ENCODE results near the gene FLAD1. TPM values are rescaled to one million over a fixed set of nuclear protein-coding genes. Genes with fewer than 3 reads are reported as not detected.
"Not testable (repeated sequence)": the region's sequence is repeated elsewhere in the genome, so short reads cannot be mapped to it uniquely, and the experiment has no call there.

The FLAD1 gene
- total RNA-seq, 4 donors from 2014 or later: 29.7 to 50.3 (median 46.3) TPM

- Histone ChIP-seq H3K4me3 (peak overlapping the region; percentile 70 to 79 (median 75)), H3K27me3 (no peaks in the 10 kb centered on the region), H3K27ac (peak overlapping the region; percentile 94 to 100 (median 99)), H3K9me3 (no peaks in the 10 kb centered on the region), H3K36me3 (peaks cover 0 to 4% (median 0%) of the 10 kb centered on the region in 3 donors), H3K4me1 (peaks cover 0 to 37% (median 13%) of the 10 kb centered on the region in 4 donors)
- DNase-seq: peak; percentile 95 to 98 (median 95)
- peak; percentile 70 to 87 for TF ChIP-seq POLR2A (IDR thresholded peaks at IDR 0.05)
- TF ChIP-seq CTCF (IDR thresholded peaks at IDR 0.05): no peak
Measured at GRCh38 chr1:154974808-154975408, 8.2 kb upstream of the FLAD1 start.

DNA sequence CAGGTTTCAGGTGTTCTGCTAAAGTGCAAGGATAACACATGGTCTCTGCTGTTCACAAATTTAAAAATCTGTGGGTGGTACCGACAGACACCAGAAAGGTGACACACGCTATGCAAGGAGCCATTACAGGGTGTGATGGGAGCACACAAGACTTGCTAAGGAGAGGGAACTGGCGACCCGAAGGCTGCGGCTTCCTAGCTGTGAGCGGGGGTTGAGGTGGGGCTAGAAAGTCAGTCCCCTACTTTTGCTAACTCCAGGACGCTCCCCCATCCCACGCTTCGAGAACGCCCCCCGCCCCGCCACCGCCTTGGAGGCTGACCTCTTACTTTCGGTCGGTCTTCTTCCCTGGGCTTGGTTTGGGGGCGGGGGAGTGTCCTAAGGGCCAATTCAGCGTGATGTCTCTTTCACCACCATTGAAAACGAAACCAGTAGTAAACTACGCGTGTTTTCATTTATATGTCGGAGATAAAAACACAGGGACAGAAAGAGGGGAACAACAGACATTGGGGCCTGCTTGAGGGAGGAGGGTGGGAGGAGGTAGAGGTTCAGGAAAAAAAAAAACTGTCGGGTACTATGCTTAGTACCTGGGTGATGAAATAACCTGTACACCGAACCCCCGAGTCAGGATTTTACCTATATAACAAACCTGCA, 7.6 kb upstream of the FLAD1 start:
- no peaks in the 10 kb centered on the region for H3K27me3 ChIP-seq

GRCh38 chr1:154977762-154978161, 5.4 kb upstream of the FLAD1 start:
- peaks cover 0 to 17% (median 6%) of the 10 kb centered on the region in 4 donors for H3K4me1 ChIP-seq
- H3K27ac ChIP-seq, H3K9me3 ChIP-seq, H3K4me3 ChIP-seq, H3K36me3 ChIP-seq, DNase-seq, H3K27me3 ChIP-seq: not testable (repeated sequence)

More for the DNA sequence above, 7.6 kb upstream of the FLAD1 start:
- H3K27ac ChIP-seq: peak overlapping the region; percentile 94 to 100 (median 99)
- DNase-seq: peak; percentile 79 to 88 (median 79)
- H3K4me1 ChIP-seq: peaks cover 0 to 31% (median 13%) of the 10 kb centered on the region in 4 donors
- TF ChIP-seq POLR2A (IDR thresholded peaks at IDR 0.05) (peak in 1 of 2 donors; percentile 49), CTCF (IDR thresholded peaks at IDR 0.05) (no peak)
- peak overlapping the region; percentile 70 to 79 (median 75) for H3K4me3 ChIP-seq
- H3K36me3 ChIP-seq: peaks cover 0 to 4% (median 0%) of the 10 kb centered on the region in 3 donors
- no peaks in the 10 kb centered on the region for H3K9me3 ChIP-seq

GRCh38 chr1:154978360-154978759, 4.8 kb upstream of the FLAD1 start:
- TF ChIP-seq CTCF (IDR thresholded peaks at IDR 0.05) (no peak), POLR2A (IDR thresholded peaks at IDR 0.05) (no peak)
- H3K4me3 ChIP-seq: no peak overlapping the region
- no peak for DNase-seq
- H3K4me1 ChIP-seq: peaks cover 0 to 15% (median 4%) of the 10 kb centered on the region in 4 donors
- peaks cover 0 to 4% (median 0%) of the 10 kb centered on the region in 3 donors for H3K36me3 ChIP-seq
- H3K9me3 ChIP-seq: no peaks in the 10 kb centered on the region
- no peaks in the 10 kb centered on the region for H3K27me3 ChIP-seq
- no peak overlapping the region for H3K27ac ChIP-seq

GRCh38 chr1:154982341-154982740, 803 bp upstream of the FLAD1 start:
- peaks cover 0 to 19% (median 9%) of the 10 kb centered on the region in 4 donors for H3K4me1 ChIP-seq
- H3K27me3 ChIP-seq: no peaks in the 10 kb centered on the region
- H3K36me3 ChIP-seq: peaks cover 0 to 4% (median 0%) of the 10 kb centered on the region in 3 donors
- peak overlapping the region in 3 of 4 donors; percentile 58 to 84 (median 70) for H3K4me3 ChIP-seq
- no peak for DNase-seq
- no peak for TF ChIP-seq POLR2A (IDR thresholded peaks at IDR 0.05)
- TF ChIP-seq CTCF (IDR thresholded peaks at IDR 0.05): no peak
- peak overlapping the region in 2 of 4 donors; percentile 63 to 77 for H3K27ac ChIP-seq
- H3K9me3 ChIP-seq: no peaks in the 10 kb centered on the region
